Body of pancreas (tissue), 4 donors: ENCODE measurements around the gene PLA2G4C. TPM values are rescaled to one million over a fixed set of nuclear protein-coding genes. Genes with fewer than 3 reads are reported as not detected.

Experiments
- ATAC-seq: fragments of 150-250 bp; one replicate; pipeline ENCODE4 v1.9.1; 2016
- DNase-seq, 4 donors: peaks; one replicate each; pipeline ENCODE4 v3.0.0-alpha.2; 2019
- H3K27ac ChIP-seq, 4 donors: fragments of 200-600 bp; sonication (generic); 1 replicate in 3 of 4; 2 replicates in 1 of 4; pipeline versions ENCODE4 v1.5.1 to v1.6.1; 2016 to 2019; ENCODE audit warnings: mild to moderate bottlenecking in 1 of 4, mixed read lengths in 1 of 4, moderate library complexity in 1 of 4
- H3K27me3 ChIP-seq, 2 donors: fragments of 200-600 bp; sonication (generic); one replicate each; pipeline ENCODE4 v1.6.0; 2016; ENCODE audit warnings: mild to moderate bottlenecking in 1 of 2
- H3K36me3 ChIP-seq, 2 donors: fragments of 200-600 bp; sonication (generic); replicated peaks in 1 of 2; 2 replicates each; pipeline ENCODE4 v1.5.1; 2016; ENCODE audit warnings: low read depth in 2 of 2; ENCODE audit not compliant: insufficient read depth in 1 of 2
- H3K4me1 ChIP-seq: fragments of 200-600 bp; sonication (generic); one replicate; pipeline ENCODE4 v1.6.0; 2016
- H3K4me3 ChIP-seq, 2 donors: fragments of 200-600 bp; sonication (generic); 1 replicate in 1 of 2; 2 replicates in 1 of 2; pipeline ENCODE4 v1.5.1; 2016 to 2019
- H3K9me3 ChIP-seq, 3 donors: fragments of 200-600 bp; sonication (generic); 1 replicate in 2 of 3; 2 replicates in 1 of 3; pipeline ENCODE4 v1.5.1; 2016
- CTCF ChIP-seq, 7 experiments: fragments of 450-650 bp in 4 of 7; fragments of 200-600 bp in 3 of 7; sonication (generic) in 3 of 7; IDR thresholded peaks; one replicate each; pipeline ENCODE4 v1.5.1; 2016 to 2019; ENCODE audit warnings: antibody characterized with exemption in 7 of 7
- POLR2A ChIP-seq, 3 donors: fragments of 450-650 bp; IDR thresholded peaks; one replicate each; pipeline ENCODE4 v1.6.1; 2016; ENCODE audit warnings: antibody characterized with exemption in 3 of 3, mild to moderate bottlenecking in 2 of 3
- WGBS, 2 donors: methylation state at CpG; one replicate each; pipeline ENCODE4 v1.1.5; 2017; 5-methylcytosine and 5-hydroxymethylcytosine counted together
- intact Hi-C: fragments of 100-400 bp; cut with DNase I; formaldehyde crosslinking; loops from one replicate; pipeline ENCODE4 v1.15.1; 2023
- total RNA-seq, 2 donors: library from RNA; depleted of rRNA; stranded (reverse); fragments of >200 nt; gene quantifications; one replicate each; pipeline ENCODE4 v1.1.0, GENCODE V29; 2016

The PLA2G4C gene
- total RNA-seq, 2 donors from 2014 or later, result 4.4 to 10.9 TPM

- ATAC-seq (no peak), DNase-seq (no peak)
- TF ChIP-seq CTCF (IDR thresholded peaks at IDR 0.05) (no peak), POLR2A (IDR thresholded peaks at IDR 0.05) (no peak)
- H3K4me1 ChIP-seq, result no peaks in the 10 kb centered on the region
- no peak within 1 kb of the TSS for H3K4me3 ChIP-seq
- no peaks in the 10 kb centered on the region for H3K36me3 ChIP-seq
- H3K27me3 ChIP-seq, result no peaks in the 10 kb centered on the region
- H3K9me3 ChIP-seq, result no peaks in the 10 kb centered on the region
- intact Hi-C loops, result no loop called here
- WGBS, 2 donors, result 63 to 66% methylated on average over 10 of the region's 10 CpGs
- no peak within 1 kb of the TSS for H3K27ac ChIP-seq
Measured at GRCh38 chr19:48043675-48044258, 66.8 kb downstream of the PLA2G4C start, which contains the start of gene CABP5. TSS of gene CABP5 (minus strand) at chr19:48044079. CDS start at chr19:48043922, 157 bp downstream.

- 28% methylated on average over 2 of the region's 2 CpGs for WGBS, 2 donors
- Histone ChIP-seq H3K9me3 (no peaks in the 10 kb centered on the region), H3K4me1 (no peaks in the 10 kb centered on the region), H3K4me3 (no peak overlapping the region), H3K27ac (no peak overlapping the region), H3K27me3 (no peaks in the 10 kb centered on the region), H3K36me3 (no peaks in the 10 kb centered on the region)
- TF ChIP-seq POLR2A (IDR thresholded peaks at IDR 0.05), result no peak
- no peak for TF ChIP-seq CTCF (IDR thresholded peaks at IDR 0.05)
- ATAC-seq, result no peak
- no peak for DNase-seq
- intact Hi-C loops, result no loop called here
Measured at GRCh38 chr19:48041877-48042580, 68.6 kb downstream of the PLA2G4C start.

- WGBS, 2 donors, result 56 to 58% methylated on average over 2 of the region's 2 CpGs
- DNase-seq (no peak), ATAC-seq (no peak)
- no peak overlapping the region for H3K4me3 ChIP-seq
- no peaks in the 10 kb centered on the region for H3K4me1 ChIP-seq
- H3K36me3 ChIP-seq, result no peaks in the 10 kb centered on the region
- intact Hi-C loops, result no loop called here
- peaks cover 0 to 10% (median 0%) of the 10 kb centered on the region in 3 donors for H3K9me3 ChIP-seq
- TF ChIP-seq CTCF (IDR thresholded peaks at IDR 0.05), result no peak
- TF ChIP-seq POLR2A (IDR thresholded peaks at IDR 0.05), result no peak
- no peaks in the 10 kb centered on the region for H3K27me3 ChIP-seq
- no peak overlapping the region for H3K27ac ChIP-seq
Measured at GRCh38 chr19:48036765-48037164, 73.9 kb downstream of the PLA2G4C start.

- Histone ChIP-seq H3K9me3 (peaks cover 0 to 10% (median 0%) of the 10 kb centered on the region in 3 donors), H3K4me3 (no peak overlapping the region), H3K4me1 (no peaks in the 10 kb centered on the region), H3K27ac (no peak overlapping the region), H3K27me3 (peaks cover 0 to 3% of the 10 kb centered on the region in 2 donors), H3K36me3 (no peaks in the 10 kb centered on the region)
- DNase-seq (no peak), ATAC-seq (no peak)
- WGBS, 2 donors, result 33 to 41% methylated on average over 5 of the region's 5 CpGs
- intact Hi-C loops, result no loop called here
- no peak for TF ChIP-seq POLR2A (IDR thresholded peaks at IDR 0.05)
- TF ChIP-seq CTCF (IDR thresholded peaks at IDR 0.05), result no peak
Measured at GRCh38 chr19:48033604-48034003, 77.0 kb downstream of the PLA2G4C start.
